Measurements from ENCODE around the gene DNAJC11.

Gene DNAJC11

GRCh38 chr1:6590046-6590445 lies 111.6 kb downstream of the DNAJC11 start:
- no peak overlapping the region for H3K27ac ChIP-seq (ENCODE audit: low read depth, low read length, severe bottlenecking)
- no peak overlapping the region for H3K4me3 ChIP-seq (ENCODE audit: extremely low read depth, insufficient read depth, low read length, poor library complexity, severe bottlenecking)
- H3K9me3 ChIP-seq (ENCODE audit: control insufficient read depth, low read length) = no peaks in the 10 kb centered on the region
- peaks cover 64% of the 10 kb centered on the region for H3K36me3 ChIP-seq (ENCODE audit: control insufficient read depth, insufficient read depth, low read length)
- WGBS, 2 experiments (ENCODE audit: insufficient coverage in 2 of 2) = 86 to 91% methylated on average over 6 to 7 of the region's 7 CpGs
- H3K4me1 ChIP-seq (ENCODE audit: control insufficient read depth, insufficient read depth, low read length, poor library complexity, severe bottlenecking) = no peaks in the 10 kb centered on the region

GRCh38 chr1:6588893-6589520 lies 112.6 kb downstream of the DNAJC11 start:
- Histone ChIP-seq H3K4me3 (ENCODE audit: extremely low read depth, insufficient read depth, low read length, poor library complexity, severe bottlenecking) (no peak overlapping the region), H3K9me3 (ENCODE audit: control insufficient read depth, low read length) (no peaks in the 10 kb centered on the region), H3K27ac (ENCODE audit: low read depth, low read length, severe bottlenecking) (no peak overlapping the region), H3K36me3 (ENCODE audit: control insufficient read depth, insufficient read depth, low read length) (peaks cover 60% of the 10 kb centered on the region), H3K4me1 (ENCODE audit: control insufficient read depth, insufficient read depth, low read length, poor library complexity, severe bottlenecking) (no peaks in the 10 kb centered on the region)
- WGBS, 2 experiments (ENCODE audit: insufficient coverage in 2 of 2) = 90 to 93% methylated on average over 22 to 24 of the region's 24 CpGs

GRCh38 chr1:6588128-6588892 lies 113.3 kb downstream of the DNAJC11 start:
- Histone ChIP-seq H3K27ac (ENCODE audit: low read depth, low read length, severe bottlenecking) (no peak overlapping the region), H3K9me3 (ENCODE audit: control insufficient read depth, low read length) (no peaks in the 10 kb centered on the region), H3K4me1 (ENCODE audit: control insufficient read depth, insufficient read depth, low read length, poor library complexity, severe bottlenecking) (no peaks in the 10 kb centered on the region), H3K36me3 (ENCODE audit: control insufficient read depth, insufficient read depth, low read length) (peaks cover 53% of the 10 kb centered on the region), H3K4me3 (ENCODE audit: extremely low read depth, insufficient read depth, low read length, poor library complexity, severe bottlenecking) (no peak overlapping the region)
- WGBS, 2 experiments (ENCODE audit: insufficient coverage in 2 of 2) = 93 to 95% methylated on average over 16 to 19 of the region's 25 CpGs

GRCh38 chr1:6587261-6588005 lies 114.2 kb downstream of the DNAJC11 start:
- WGBS, 2 experiments (ENCODE audit: insufficient coverage in 2 of 2) = 95 to 98% methylated on average over 11 to 13 of the region's 13 CpGs
- peaks cover 48% of the 10 kb centered on the region for H3K36me3 ChIP-seq (ENCODE audit: control insufficient read depth, insufficient read depth, low read length)
- H3K27ac ChIP-seq (ENCODE audit: low read depth, low read length, severe bottlenecking) = no peak overlapping the region
- H3K4me3 ChIP-seq (ENCODE audit: extremely low read depth, insufficient read depth, low read length, poor library complexity, severe bottlenecking) = no peak overlapping the region
- H3K4me1 ChIP-seq (ENCODE audit: control insufficient read depth, insufficient read depth, low read length, poor library complexity, severe bottlenecking) = peaks cover under 1% of the 10 kb centered on the region
- no peaks in the 10 kb centered on the region for H3K9me3 ChIP-seq (ENCODE audit: control insufficient read depth, low read length)

GRCh38 chr1:6586404-6586816 lies 115.2 kb downstream of the DNAJC11 start:
- Histone ChIP-seq H3K4me1 (ENCODE audit: control insufficient read depth, insufficient read depth, low read length, poor library complexity, severe bottlenecking) (peaks cover 3% of the 10 kb centered on the region), H3K4me3 (ENCODE audit: extremely low read depth, insufficient read depth, low read length, poor library complexity, severe bottlenecking) (no peak overlapping the region), H3K9me3 (ENCODE audit: control insufficient read depth, low read length) (no peaks in the 10 kb centered on the region), H3K27ac (ENCODE audit: low read depth, low read length, severe bottlenecking) (no peak overlapping the region), H3K36me3 (ENCODE audit: control insufficient read depth, insufficient read depth, low read length) (peaks cover 47% of the 10 kb centered on the region)
- WGBS, 2 experiments (ENCODE audit: insufficient coverage in 2 of 2) = 86 to 94% methylated on average over 9 to 11 of the region's 11 CpGs

GRCh38 chr1:6585841-6586240 lies 115.8 kb downstream of the DNAJC11 start:
- peaks cover 41% of the 10 kb centered on the region for H3K36me3 ChIP-seq (ENCODE audit: control insufficient read depth, insufficient read depth, low read length)
- H3K4me3 ChIP-seq (ENCODE audit: extremely low read depth, insufficient read depth, low read length, poor library complexity, severe bottlenecking) = no peak overlapping the region
- WGBS, 2 experiments (ENCODE audit: insufficient coverage in 2 of 2) = 91 to 99% methylated on average over 4 to 7 of the region's 7 CpGs
- peaks cover 8% of the 10 kb centered on the region for H3K4me1 ChIP-seq (ENCODE audit: control insufficient read depth, insufficient read depth, low read length, poor library complexity, severe bottlenecking)
- no peaks in the 10 kb centered on the region for H3K9me3 ChIP-seq (ENCODE audit: control insufficient read depth, low read length)
- no peak overlapping the region for H3K27ac ChIP-seq (ENCODE audit: low read depth, low read length, severe bottlenecking)

GRCh38 chr1:6585081-6585722 lies 116.4 kb downstream of the DNAJC11 start:
- Histone ChIP-seq H3K27ac (ENCODE audit: low read depth, low read length, severe bottlenecking) (no peak overlapping the region), H3K4me1 (ENCODE audit: control insufficient read depth, insufficient read depth, low read length, poor library complexity, severe bottlenecking) (peaks cover 14% of the 10 kb centered on the region), H3K36me3 (ENCODE audit: control insufficient read depth, insufficient read depth, low read length) (peaks cover 35% of the 10 kb centered on the region), H3K4me3 (ENCODE audit: extremely low read depth, insufficient read depth, low read length, poor library complexity, severe bottlenecking) (no peak overlapping the region), H3K9me3 (ENCODE audit: control insufficient read depth, low read length) (no peaks in the 10 kb centered on the region)
- 91 to 93% methylated on average over 11 to 12 of the region's 12 CpGs for WGBS, 2 experiments (ENCODE audit: insufficient coverage in 2 of 2)

Measured in mesodermal cell (in vitro differentiated cells).